A549 (cell line): ENCODE measurements around the gene GPATCH1. TPM values are rescaled to one million over a fixed set of nuclear protein-coding genes. Genes with fewer than 3 reads are reported as not detected.

Experiments used
- ATAC-seq, 2 experiments: fragments of 200-7000 bp in 1 of 2; fragments of >200 bp in 1 of 2; cut with Nextera tagmentation in 1 of 2; cut with Tn5 transposase in 1 of 2; 3 replicates each; pipeline versions ENCODE4 v1.8.0 to v1.9.1; 2018 to 2020; ENCODE audit warnings: mild to moderate bottlenecking in 1 of 2, moderate library complexity in 1 of 2
- CTCF ChIA-PET: fragments of 300-600 bp; sonication (Branson Sonifier 250); formaldehyde crosslinking; extraction: SDS; loops from one replicate; lab custom pipeline; 2021; ENCODE audit warnings: antibody characterized with exemption, inconsistent platforms; lab: Yijun Ruan, JAX
- POLR2A ChIA-PET: fragments of 350-600 bp; formaldehyde crosslinking; extraction: SDS; loops from one replicate; lab custom pipeline; 2021; ENCODE audit warnings: antibody characterized with exemption, inconsistent platforms; lab: Yijun Ruan, JAX
- DNase-seq, 2 experiments: peaks; one replicate each; pipeline versions ENCODE4 v3.0.0 to v3.0.0-alpha.2; 2011 to 2016; ENCODE audit warnings: low read depth in 1 of 2, low spot score in 1 of 2
- FAIRE-seq: peaks from 2 replicates; lab custom pipeline; 2011; peaks lifted over from hg19 to GRCh38; lab: Jason Lieb, UNC
- H3K27ac ChIP-seq, 2 experiments: fragments of >200 bp; sonication (Bioruptor Twin); formaldehyde crosslinking; 3 replicates each; pipeline ENCODE4 v1.5.1; 2016 to 2017
- H3K4me1 ChIP-seq: fragments of >200 bp; sonication (Bioruptor Twin); formaldehyde crosslinking; 3 replicates; pipeline ENCODE4 v1.6.1; 2016
- H3K4me2 ChIP-seq: fragments of >200 bp; sonication (Bioruptor Twin); formaldehyde crosslinking; 3 replicates; pipeline ENCODE4 v1.6.1; 2016
- H3K4me3 ChIP-seq: fragments of >200 bp; sonication (Bioruptor Twin); formaldehyde crosslinking; 3 replicates; pipeline ENCODE4 v1.5.1; 2016
- H3K9me3 ChIP-seq: fragments of >200 bp; sonication (Bioruptor Twin); formaldehyde crosslinking; 3 replicates; pipeline ENCODE4 v1.6.1; 2016
- BHLHE40 ChIP-seq: IDR thresholded peaks from 2 replicates; pipeline ENCODE4 v1.6.1; 2012; ENCODE audit warnings: low read depth, low read length, inconsistent platforms
- CBX2 ChIP-seq: fragments of 200-600 bp; sonication (generic); IDR thresholded peaks from 2 replicates; pipeline ENCODE4 v1.6.1; 2016; ENCODE audit warnings: low read depth, mild to moderate bottlenecking, borderline replicate concordance
- CBX8 ChIP-seq: fragments of 200-600 bp; sonication (generic); IDR thresholded peaks from 2 replicates; pipeline ENCODE4 v1.6.1; 2016
- EHMT2 ChIP-seq: fragments of 200-600 bp; sonication (generic); IDR thresholded peaks from 2 replicates; pipeline ENCODE4 v1.6.1; 2016; ENCODE audit warnings: antibody characterized with exemption, low read depth, mild to moderate bottlenecking, moderate library complexity
- EP300 ChIP-seq, 2 experiments: fragments of >200 bp; sonication (Bioruptor Twin); formaldehyde crosslinking; IDR thresholded peaks; 2 replicates in 1 of 2; 3 replicates in 1 of 2; pipeline ENCODE4 v1.6.1; 2016 to 2017
- GATA3 ChIP-seq: IDR thresholded peaks from 2 replicates; pipeline ENCODE4 v1.6.1; 2012; ENCODE audit warnings: borderline replicate concordance
- HDAC2 ChIP-seq: fragments of 200-600 bp; sonication (generic); IDR thresholded peaks from 2 replicates; pipeline ENCODE4 v1.6.1; 2016
- HEYL ChIP-seq: fragments of 250-450 bp; sonication (Bioruptor Pico); IDR thresholded peaks from 2 replicates; pipeline ENCODE4 v1.8.0; 2021; ENCODE audit warnings: mild to moderate bottlenecking, moderate library complexity
- HOXB13 ChIP-seq: fragments of 250-450 bp; sonication (Bioruptor Pico); IDR thresholded peaks from 2 replicates; pipeline ENCODE4 v1.5.0; 2020; ENCODE audit warnings: low read depth, mild to moderate bottlenecking, moderate library complexity
- JUN ChIP-seq, 2 experiments: fragments of >200 bp; sonication (Bioruptor Twin); formaldehyde crosslinking; IDR thresholded peaks; 2 replicates in 1 of 2; 3 replicates in 1 of 2; pipeline ENCODE4 v1.6.1; 2016 to 2017
- KDM5A ChIP-seq: fragments of 200-600 bp; sonication (generic); IDR thresholded peaks from 2 replicates; pipeline ENCODE4 v1.6.1; 2016; ENCODE audit warnings: antibody characterized with exemption, mild to moderate bottlenecking
- MAFK ChIP-seq: fragments of 450-650 bp; IDR thresholded peaks from 2 replicates; pipeline ENCODE4 v1.6.1; 2014; ENCODE audit not compliant: partially characterized antibody
- MAZ ChIP-seq: fragments of 150-350 bp; IDR thresholded peaks from 2 replicates; pipeline ENCODE4 v1.6.1; 2014; ENCODE audit warnings: antibody characterized with exemption, low read depth, low read length, borderline replicate concordance
- MYC ChIP-seq: IDR thresholded peaks from 2 replicates; pipeline ENCODE4 v1.6.1; 2012; ENCODE audit warnings: mild to moderate bottlenecking, inconsistent platforms, low read length, improper control_type of control experiment, borderline replicate concordance
- NPAS2 ChIP-seq: fragments of 250-450 bp; sonication (Bioruptor Pico); IDR thresholded peaks from 2 replicates; pipeline ENCODE4 v1.8.0; 2022; ENCODE audit warnings: mild to moderate bottlenecking, moderate library complexity, borderline replicate concordance
- NR3C1 ChIP-seq: fragments of >200 bp; sonication (Bioruptor Twin); formaldehyde crosslinking; IDR thresholded peaks from 3 replicates; pipeline ENCODE4 v1.6.1; 2017
- POLR2A ChIP-seq: IDR thresholded peaks from 2 replicates; pipeline ENCODE4 v1.6.1; 2012; ENCODE audit warnings: mild to moderate bottlenecking, low read length
- POLR2AphosphoS2 ChIP-seq: conservative IDR thresholded peaks from 2 replicates; pipeline ENCODE4 v1.6.1; 2012; ENCODE audit warnings: low read length, improper control_type of control experiment, inconsistent platforms
- RAD21 ChIP-seq, 2 experiments: fragments of >200 bp in 1 of 2; sonication (Bioruptor Twin) in 1 of 2; formaldehyde crosslinking in 1 of 2; IDR thresholded peaks in 1 of 2; conservative IDR thresholded peaks in 1 of 2; 2 replicates in 1 of 2; 3 replicates in 1 of 2; pipeline ENCODE4 v1.6.1; 2012 to 2018; ENCODE audit warnings: inconsistent platforms in 1 of 2
- RCOR1 ChIP-seq: fragments of 150-350 bp; IDR thresholded peaks from 2 replicates; pipeline ENCODE4 v1.6.1; 2014; ENCODE audit warnings: antibody characterized with exemption, low read length, low read depth
- RNF2 ChIP-seq: fragments of 200-600 bp; sonication (generic); IDR thresholded peaks from 2 replicates; pipeline ENCODE4 v1.6.1; 2016; ENCODE audit warnings: low read depth, mild to moderate bottlenecking, antibody characterized with exemption, moderate library complexity, borderline replicate concordance
- SMC3 ChIP-seq: fragments of >200 bp; sonication (Bioruptor Twin); formaldehyde crosslinking; IDR thresholded peaks from 3 replicates; pipeline ENCODE4 v1.6.1; 2018; ENCODE audit warnings: inconsistent platforms
- SREBF2 ChIP-seq: fragments of 450-650 bp; IDR thresholded peaks from 2 replicates; pipeline ENCODE4 v1.6.1; 2014; ENCODE audit warnings: mild to moderate bottlenecking, moderate library complexity
- WGBS: methylation state at CpG from one replicate; pipeline ENCODE4 v1.1.6; 2017; ENCODE audit errors: missing lambda C conversion rate; 5-methylcytosine and 5-hydroxymethylcytosine counted together
- polyA plus RNA-seq, 4 experiments: library from polyadenylated mRNA; depleted of rRNA in 3 of 4; stranded (reverse); fragments of >200 nt; fragmentation: RNase III in 1 of 4; extraction: RNeasy Plus Mini Kit Qiagen cat#74134 plus additional on column Dnase treatment in 1 of 4; gene quantifications; 2 replicates in 3 of 4; 3 replicates in 1 of 4; pipeline ENCODE4 v1.2.3, GENCODE V29; 2011 to 2017
- TF ChIP-seq, protein P1 (sequence below): fragments of 250-450 bp; sonication (Bioruptor Pico); IDR thresholded peaks from 2 replicates; pipeline ENCODE4 v1.5.0; 2020; ENCODE audit warnings: low read depth, mild to moderate bottlenecking, moderate library complexity
- TF ChIP-seq, protein P2 (sequence below): IDR thresholded peaks from 2 replicates; pipeline ENCODE4 v1.6.1; 2012; ENCODE audit warnings: low read depth, borderline replicate concordance
- TF ChIP-seq, protein P3 (sequence below): IDR thresholded peaks from 2 replicates; pipeline ENCODE4 v1.6.1; 2012

Gene GPATCH1
- polyA plus RNA-seq, 2 of the 4 experiments (the other 2 are of a cell fraction), result 12.1 to 24.2 TPM

DNA sequence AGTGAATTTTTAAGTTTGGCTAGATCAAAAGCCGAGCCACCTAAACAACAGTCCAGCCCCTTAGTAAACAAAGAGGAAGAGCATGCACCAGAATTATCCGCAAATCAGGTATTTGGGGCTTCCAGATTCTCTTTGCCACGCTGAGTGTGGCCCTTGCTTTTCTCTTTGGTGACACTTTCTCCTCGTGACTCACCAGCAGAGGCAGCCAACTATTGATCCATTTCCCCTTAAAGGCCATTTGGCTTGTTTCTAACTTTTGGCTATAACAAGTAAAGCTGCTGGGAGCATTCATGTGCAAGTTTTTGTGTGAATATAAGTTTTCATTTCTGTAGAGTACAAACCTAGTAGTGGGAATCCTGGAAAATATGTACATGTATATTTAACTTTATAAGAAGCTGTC is 33.3 kb downstream of the GPATCH1 start:
- WGBS, result 78% methylated on average over 4 of the region's 4 CpGs
- H3K4me1 ChIP-seq, result 0 out of 3 replicates have a peak, but pooled peaks cover 3% of the 10 kb centered on the region
- TF ChIP-seq NR3C1, result no peak
- no peak for TF ChIP-seq KDM5A
- no peak for TF ChIP-seq MAZ
- TF ChIP-seq POLR2A, result no peak
- no peak for TF ChIP-seq EHMT2
- TF ChIP-seq, protein P1, sequence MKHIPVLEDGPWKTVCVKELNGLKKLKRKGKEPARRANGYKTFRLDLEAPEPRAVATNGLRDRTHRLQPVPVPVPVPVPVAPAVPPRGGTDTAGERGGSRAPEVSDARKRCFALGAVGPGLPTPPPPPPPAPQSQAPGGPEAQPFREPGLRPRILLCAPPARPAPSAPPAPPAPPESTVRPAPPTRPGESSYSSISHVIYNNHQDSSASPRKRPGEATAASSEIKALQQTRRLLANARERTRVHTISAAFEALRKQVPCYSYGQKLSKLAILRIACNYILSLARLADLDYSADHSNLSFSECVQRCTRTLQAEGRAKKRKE (CRISPR knock-in tag), result no peak
- TF ChIP-seq GATA3, result no peak
- no peak for TF ChIP-seq POLR2AphosphoS2
- no peak for TF ChIP-seq HOXB13 (CRISPR knock-in tag)
- TF ChIP-seq CBX2, result no peak
- no peak for TF ChIP-seq RNF2
- H3K4me2 ChIP-seq, result no peak overlapping the region
- CTCF ChIA-PET, result interaction anchor here (0.7 to 9.6 kb wide), 9 partner anchors 9 to 136 kb away, joined by 3 to 349 read pairs (median 4); partner anchors contain the start of genes CEP89 and FAAP24
- no peak for ATAC-seq
- POLR2A ChIA-PET, result no interaction called here
- no peaks in the 10 kb centered on the region for H3K9me3 ChIP-seq
- FAIRE-seq, result no peak
- no peak for DNase-seq
- H3K4me3 ChIP-seq, result no peak overlapping the region
- H3K27ac ChIP-seq, result no peak overlapping the region

DNA sequence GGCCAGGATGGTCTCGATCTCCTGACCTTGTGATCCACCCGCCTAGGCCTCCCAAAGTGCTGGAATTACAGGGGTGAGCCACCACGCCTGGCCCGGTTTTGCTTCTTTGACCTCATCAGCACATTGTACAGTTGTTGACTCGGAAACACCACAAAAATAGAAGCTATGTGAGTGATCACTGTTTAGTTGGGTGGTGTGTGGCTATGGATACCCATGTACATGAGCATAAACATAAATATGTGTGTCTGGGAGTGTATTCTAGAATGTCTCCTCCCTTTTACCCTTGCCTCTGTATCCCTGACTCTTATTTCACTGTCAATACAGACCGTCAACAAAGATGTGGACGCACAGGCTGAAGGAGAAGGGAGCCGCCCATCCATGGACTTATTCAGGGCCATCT is 36.5 kb downstream of the GPATCH1 start:
- no peak overlapping the region for H3K4me3 ChIP-seq
- H3K27ac ChIP-seq, result no peak overlapping the region
- no peak overlapping the region for H3K4me2 ChIP-seq
- CTCF ChIA-PET, result interaction anchor here (0.7 to 17.0 kb wide), 20 partner anchors 8 to 290 kb away, joined by 3 to 349 read pairs (median 14); partner anchors contain the start of genes CEP89 and FAAP24
- 0 out of 3 replicates have a peak, but pooled peaks cover 3% of the 10 kb centered on the region for H3K4me1 ChIP-seq
- POLR2A ChIA-PET, result no interaction called here
- no peak for TF ChIP-seq HEYL (CRISPR knock-in tag)
- no peak for TF ChIP-seq SMC3
- TF ChIP-seq CBX8, result no peak
- TF ChIP-seq HDAC2, result no peak
- no peak for TF ChIP-seq SREBF2
- TF ChIP-seq EP300 (IDR thresholded peaks at IDR 0.05), result no peak
- no peak for TF ChIP-seq HOXB13 (CRISPR knock-in tag)
- no peak for TF ChIP-seq RCOR1
- TF ChIP-seq MYC, result no peak
- TF ChIP-seq JUN (IDR thresholded peaks at IDR 0.05), result no peak
- no peak for TF ChIP-seq POLR2AphosphoS2
- no peak for TF ChIP-seq BHLHE40
- TF ChIP-seq, protein P2, sequence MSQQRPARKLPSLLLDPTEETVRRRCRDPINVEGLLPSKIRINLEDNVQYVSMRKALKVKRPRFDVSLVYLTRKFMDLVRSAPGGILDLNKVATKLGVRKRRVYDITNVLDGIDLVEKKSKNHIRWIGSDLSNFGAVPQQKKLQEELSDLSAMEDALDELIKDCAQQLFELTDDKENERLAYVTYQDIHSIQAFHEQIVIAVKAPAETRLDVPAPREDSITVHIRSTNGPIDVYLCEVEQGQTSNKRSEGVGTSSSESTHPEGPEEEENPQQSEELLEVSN, result no peak
- no peak for TF ChIP-seq NPAS2 (CRISPR knock-in tag)
- no peak for TF ChIP-seq GATA3
- TF ChIP-seq, protein P3, sequence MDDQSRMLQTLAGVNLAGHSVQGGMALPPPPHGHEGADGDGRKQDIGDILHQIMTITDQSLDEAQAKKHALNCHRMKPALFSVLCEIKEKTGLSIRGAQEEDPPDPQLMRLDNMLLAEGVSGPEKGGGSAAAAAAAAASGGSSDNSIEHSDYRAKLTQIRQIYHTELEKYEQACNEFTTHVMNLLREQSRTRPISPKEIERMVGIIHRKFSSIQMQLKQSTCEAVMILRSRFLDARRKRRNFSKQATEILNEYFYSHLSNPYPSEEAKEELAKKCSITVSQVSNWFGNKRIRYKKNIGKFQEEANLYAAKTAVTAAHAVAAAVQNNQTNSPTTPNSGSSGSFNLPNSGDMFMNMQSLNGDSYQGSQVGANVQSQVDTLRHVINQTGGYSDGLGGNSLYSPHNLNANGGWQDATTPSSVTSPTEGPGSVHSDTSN, result no peak
- no peak for TF ChIP-seq MAFK
- no peak for TF ChIP-seq RAD21 (conservative IDR thresholded peaks at IDR 0.05 in 1 of 2, IDR thresholded peaks at IDR 0.05 in 1 of 2)
- DNase-seq, result peak in 1 of 2 experiments; percentile 45
- no peak for ATAC-seq
- 87% methylated on average over 8 of the region's 8 CpGs for WGBS
- H3K9me3 ChIP-seq, result no peaks in the 10 kb centered on the region
- FAIRE-seq, result no peak
